Keratinocyte (primary cell): ENCODE data around the gene ZNF891. TPM values are rescaled to one million over a fixed set of nuclear protein-coding genes. Genes with fewer than 3 reads are reported as not detected.

ENCODE experiments used
- DNase-seq: peaks from one replicate; pipeline ENCODE4 v3.0.0-alpha.2; 2011; ENCODE audit warnings: low read depth, missing footprints, low spot score
- FAIRE-seq: peaks from 2 replicates; lab custom pipeline; 2011; peaks lifted over from hg19 to GRCh38; lab: Jason Lieb, UNC
- H2AFZ ChIP-seq: 2 replicates; pipeline ENCODE4 v1.6.0; 2012; ENCODE audit warnings: low read length, control low read depth, inconsistent platforms; ENCODE audit not compliant: control insufficient read depth
- H3K27ac ChIP-seq: 2 replicates; pipeline ENCODE4 v1.5.1; 2011; ENCODE audit warnings: low read length; ENCODE audit not compliant: control insufficient read depth, insufficient read depth
- H3K27me3 ChIP-seq: 3 replicates; pipeline ENCODE4 v1.6.0; 2011; ENCODE audit warnings: low read length; ENCODE audit not compliant: control insufficient read depth, insufficient read depth; ENCODE audit errors: extremely low read depth
- H3K36me3 ChIP-seq, 2 experiments: 2 replicates in 1 of 2; 3 replicates in 1 of 2; pipeline ENCODE4 v1.5.1; 2011; ENCODE audit warnings: low read length in 2 of 2, mild to moderate bottlenecking in 1 of 2; ENCODE audit not compliant: control insufficient read depth in 2 of 2, insufficient read depth in 2 of 2; ENCODE audit errors: extremely low read depth in 1 of 2
- H3K4me1 ChIP-seq: 3 replicates; pipeline ENCODE4 v1.5.1; 2011; ENCODE audit warnings: low read length; ENCODE audit not compliant: control insufficient read depth, insufficient read depth; ENCODE audit errors: extremely low read depth
- H3K4me2 ChIP-seq: 3 replicates; pipeline ENCODE4 v1.6.0; 2011; ENCODE audit warnings: low read depth, low read length; ENCODE audit not compliant: control insufficient read depth, insufficient read depth; ENCODE audit errors: extremely low read depth
- H3K4me3 ChIP-seq, 3 experiments: fragments of 200-600 bp in 1 of 3; sonication (generic) in 1 of 3; 2 replicates in 2 of 3; 3 replicates in 1 of 3; pipeline ENCODE4 v1.5.1; 2011 to 2016; ENCODE audit warnings: low read length in 3 of 3, mild to moderate bottlenecking in 3 of 3, control low read depth in 2 of 3, inconsistent platforms in 1 of 3, low read depth in 1 of 3, mixed read lengths in 1 of 3, mixed run types in 1 of 3, moderate library complexity in 1 of 3; ENCODE audit not compliant: control insufficient read depth in 2 of 3, insufficient read depth in 2 of 3; ENCODE audit errors: extremely low read depth in 1 of 3
- H3K79me2 ChIP-seq: 2 replicates; pipeline ENCODE4 v1.6.0; 2012; ENCODE audit warnings: low read length; ENCODE audit not compliant: control insufficient read depth, insufficient read depth
- H3K9ac ChIP-seq: 3 replicates; pipeline ENCODE4 v1.6.0; 2011; ENCODE audit warnings: low read length; ENCODE audit not compliant: control insufficient read depth, insufficient read depth; ENCODE audit errors: extremely low read depth
- H3K9me1 ChIP-seq: 3 replicates; pipeline ENCODE4 v1.6.0; 2011; ENCODE audit warnings: low read length; ENCODE audit not compliant: control insufficient read depth, insufficient read depth; ENCODE audit errors: extremely low read depth
- H3K9me3 ChIP-seq: 2 replicates; pipeline ENCODE4 v1.5.1; 2012; ENCODE audit warnings: low read depth, low read length; ENCODE audit not compliant: control insufficient read depth
- H4K20me1 ChIP-seq: 3 replicates; pipeline ENCODE4 v1.6.0; 2011; ENCODE audit warnings: low read length; ENCODE audit not compliant: control insufficient read depth, insufficient read depth; ENCODE audit errors: extremely low read depth
- CTCF ChIP-seq, 3 experiments: IDR thresholded peaks in 1 of 3; conservative IDR thresholded peaks in 1 of 3; optimal IDR thresholded peaks in 1 of 3; 2 replicates in 2 of 3; 3 replicates in 1 of 3; pipeline versions ENCODE3 to v1.5.1; 2011; ENCODE audit warnings: low read length in 3 of 3, mild to moderate bottlenecking in 3 of 3, moderate library complexity in 2 of 3, control low read depth in 1 of 3, inconsistent platforms in 1 of 3; ENCODE audit not compliant: insufficient read depth in 2 of 3; ENCODE audit errors: extremely low read depth in 1 of 3
- EZH2 ChIP-seq: IDR thresholded peaks from one replicate; pipeline ENCODE4 v1.6.1; 2012; ENCODE audit warnings: inconsistent platforms, mild to moderate bottlenecking, low read length, moderate library complexity
- dilution Hi-C: fragments of 300-500 bp; cut with MboI; formaldehyde crosslinking; loops from one replicate; pipeline ENCODE4 v1.7.0; 2020; ENCODE audit warnings: low sequenced_read_pairs; ENCODE audit not compliant: extremely low pct_ligation_motif_present
- polyA plus RNA-seq, 5 experiments: library from polyadenylated mRNA; depleted of rRNA in 3 of 5; stranded (reverse) in 3 of 5; stranded (forward) in 1 of 5; unstranded in 1 of 5; fragments of >200 nt; gene quantifications; 1 replicate in 1 of 5; 2 replicates in 3 of 5; 3 replicates in 1 of 5; pipeline versions ENCODE4 v1.2.1 to v1.2.3, GENCODE V29; 2011 to 2012; ENCODE audit warnings: missing spikeins in 2 of 5, low read depth in 1 of 5, low replicate concordance in 1 of 5

The ZNF891 gene
- polyA plus RNA-seq, 1 donor (not counting 4 experiments of a cell fraction or from before 2014, with no cell fraction given) = 0.79 TPM

DNA sequence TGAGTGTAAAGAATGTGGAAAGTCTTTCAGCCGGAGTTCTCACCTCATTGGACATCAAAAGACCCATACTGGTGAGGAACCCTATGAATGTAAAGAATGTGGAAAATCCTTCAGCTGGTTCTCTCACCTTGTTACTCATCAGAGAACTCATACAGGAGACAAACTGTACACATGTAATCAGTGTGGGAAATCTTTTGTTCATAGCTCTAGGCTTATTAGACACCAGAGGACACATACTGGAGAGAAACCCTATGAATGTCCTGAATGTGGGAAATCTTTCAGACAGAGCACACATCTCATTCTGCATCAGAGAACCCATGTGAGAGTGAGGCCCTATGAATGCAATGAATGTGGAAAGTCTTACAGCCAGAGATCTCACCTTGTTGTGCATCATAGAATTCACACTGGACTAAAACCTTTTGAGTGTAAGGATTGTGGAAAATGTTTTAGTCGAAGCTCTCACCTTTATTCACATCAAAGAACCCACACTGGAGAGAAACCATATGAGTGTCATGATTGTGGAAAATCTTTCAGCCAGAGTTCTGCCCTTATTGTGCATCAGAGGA is 26.1 kb upstream of the ZNF891 start:
- H3K27me3 ChIP-seq = no peaks in the 10 kb centered on the region
- H3K79me2 ChIP-seq = no peaks in the 10 kb centered on the region
- H3K9ac ChIP-seq = no peak overlapping the region
- no peaks in the 10 kb centered on the region for H3K9me1 ChIP-seq
- H4K20me1 ChIP-seq = no peaks in the 10 kb centered on the region
- FAIRE-seq (no peak), DNase-seq (no peak)
- TF ChIP-seq EZH2 (no peak), CTCF (optimal IDR thresholded peaks at IDR 0.05 in 1 of 3, IDR thresholded peaks at IDR 0.05 in 1 of 3, conservative IDR thresholded peaks at IDR 0.05 in 1 of 3; ENCODE audit: extremely low read depth in 1 of 3, insufficient read depth in 2 of 3, low read length in 3 of 3) (no peak)
- H3K27ac ChIP-seq = no peak overlapping the region
- peaks cover 0 to 13% of the 10 kb centered on the region in 2 experiments for H3K36me3 ChIP-seq
- H2AFZ ChIP-seq = no peak overlapping the region
- peaks cover 22% of the 10 kb centered on the region for H3K9me3 ChIP-seq
- H3K4me1 ChIP-seq = no peaks in the 10 kb centered on the region
- no peak overlapping the region for H3K4me2 ChIP-seq
- dilution Hi-C loops = no loop called here
- no peak overlapping the region for H3K4me3 ChIP-seq

GRCh38 chr12:133145981-133146380 is 15.9 kb upstream of the ZNF891 start:
- peaks cover 4% of the 10 kb centered on the region for H3K9me3 ChIP-seq
- H2AFZ ChIP-seq = no peak overlapping the region
- H3K4me3 ChIP-seq = no peak overlapping the region
- DNase-seq = no peak
- no peak overlapping the region for H3K4me2 ChIP-seq
- no peaks in the 10 kb centered on the region for H4K20me1 ChIP-seq
- TF ChIP-seq CTCF (optimal IDR thresholded peaks at IDR 0.05 in 1 of 3, IDR thresholded peaks at IDR 0.05 in 1 of 3, conservative IDR thresholded peaks at IDR 0.05 in 1 of 3; ENCODE audit: extremely low read depth in 1 of 3, insufficient read depth in 2 of 3, low read length in 3 of 3) = no peak
- TF ChIP-seq EZH2 = no peak
- H3K36me3 ChIP-seq = peaks cover 0 to 9% of the 10 kb centered on the region in 2 experiments
- no peaks in the 10 kb centered on the region for H3K79me2 ChIP-seq
- H3K4me1 ChIP-seq = no peaks in the 10 kb centered on the region
- no peak overlapping the region for H3K27ac ChIP-seq
- no peak for FAIRE-seq
- no peaks in the 10 kb centered on the region for H3K9me1 ChIP-seq
- H3K9ac ChIP-seq = no peak overlapping the region
- dilution Hi-C loops = no loop called here
- no peaks in the 10 kb centered on the region for H3K27me3 ChIP-seq
